A172 (cell line): ENCODE results near the gene ASB5. TPM values are rescaled to one million over a fixed set of nuclear protein-coding genes. Genes with fewer than 3 reads are reported as not detected.
"Not testable (repeated sequence)": the region's sequence is repeated elsewhere in the genome, so short reads cannot be mapped to it uniquely, and the experiment has no call there.

ENCODE experiments used
- DNase-seq: peaks from one replicate; pipeline ENCODE4 v3.0.0-alpha.2; 2015; ENCODE audit warnings: low spot score
- total RNA-seq: library from RNA; depleted of rRNA; stranded (reverse); fragments of >200 nt; shearing (Covaris generic); gene quantifications from 2 replicates; pipeline ENCODE4 v1.2.3, GENCODE V29; 2014

Gene ASB5
- total RNA-seq, 1 experiment from 2014 or later = 0.19 TPM

DNA sequence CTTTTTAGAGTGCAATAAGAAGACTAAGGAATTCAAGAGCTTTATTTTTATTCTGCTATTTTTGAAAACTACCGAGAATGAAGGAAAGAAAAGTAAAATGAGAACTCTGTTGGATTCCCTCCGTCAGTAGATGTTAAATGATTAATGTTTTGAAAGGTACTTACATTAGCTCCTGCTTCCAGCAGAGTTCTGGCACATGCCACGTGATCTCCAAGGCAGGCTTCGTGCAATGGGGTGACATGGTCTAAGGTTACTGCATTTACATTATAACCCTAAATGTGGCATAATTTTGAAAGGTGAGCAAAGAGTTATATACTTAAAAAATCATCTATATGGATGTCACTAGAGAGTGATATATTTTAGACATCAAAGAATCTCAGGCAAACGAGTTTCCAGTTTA, 46.9 kb downstream of the ASB5 start:
- no peak for DNase-seq

DNA sequence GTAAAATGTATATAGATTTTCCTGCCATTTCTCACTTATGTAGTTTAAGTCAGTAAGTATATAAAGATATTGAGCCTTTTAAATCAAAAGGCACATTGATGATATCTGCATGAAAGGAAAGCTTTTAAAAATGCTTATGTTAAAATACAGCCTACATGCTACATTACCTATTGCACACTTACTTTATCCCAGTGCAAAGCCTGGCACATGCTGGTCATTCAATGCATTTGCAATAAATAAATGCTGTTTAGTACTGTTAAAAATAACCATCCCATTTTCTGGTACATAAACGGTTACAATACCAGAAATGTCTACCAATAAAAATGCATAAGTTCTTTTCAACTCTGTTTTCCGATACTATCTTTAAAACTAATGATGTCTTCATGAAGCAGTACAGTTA, 51.5 kb downstream of the ASB5 start:
- DNase-seq = no peak

- not testable (repeated sequence) for DNase-seq
Observed at GRCh38 chr4:176212351-176212750, 56.7 kb downstream of the ASB5 start.

- DNase-seq = no peak
Observed at GRCh38 chr4:176210579-176211296, 58.3 kb downstream of the ASB5 start.

DNA sequence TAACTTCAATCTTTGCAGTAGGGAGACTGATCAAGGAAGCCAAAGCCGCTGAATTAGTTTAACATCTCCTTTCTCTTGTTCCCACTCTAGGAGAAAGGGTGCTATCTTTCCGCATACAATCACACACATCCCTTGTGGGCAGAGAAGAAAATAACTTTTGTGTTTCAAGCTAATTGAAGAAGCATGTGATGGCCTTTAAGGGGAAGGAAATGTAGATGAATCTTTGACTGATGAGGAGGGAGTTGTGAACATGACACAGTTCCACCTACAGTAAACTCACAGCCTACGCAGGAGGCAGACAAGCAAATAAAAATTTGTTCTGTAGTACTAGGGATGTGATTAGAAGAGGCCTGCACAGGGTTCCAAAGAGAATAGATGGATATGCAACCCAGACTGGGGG, 58.9 kb downstream of the ASB5 start:
- no peak for DNase-seq

- no peak for DNase-seq
Observed at GRCh38 chr4:176209535-176209934, 59.5 kb downstream of the ASB5 start.

- DNase-seq = peak; percentile 12
Observed at GRCh38 chr4:176207839-176208238, 61.2 kb downstream of the ASB5 start.

GRCh38 chr4:176205299-176205698, 63.7 kb downstream of the ASB5 start:
- no peak for DNase-seq

DNA sequence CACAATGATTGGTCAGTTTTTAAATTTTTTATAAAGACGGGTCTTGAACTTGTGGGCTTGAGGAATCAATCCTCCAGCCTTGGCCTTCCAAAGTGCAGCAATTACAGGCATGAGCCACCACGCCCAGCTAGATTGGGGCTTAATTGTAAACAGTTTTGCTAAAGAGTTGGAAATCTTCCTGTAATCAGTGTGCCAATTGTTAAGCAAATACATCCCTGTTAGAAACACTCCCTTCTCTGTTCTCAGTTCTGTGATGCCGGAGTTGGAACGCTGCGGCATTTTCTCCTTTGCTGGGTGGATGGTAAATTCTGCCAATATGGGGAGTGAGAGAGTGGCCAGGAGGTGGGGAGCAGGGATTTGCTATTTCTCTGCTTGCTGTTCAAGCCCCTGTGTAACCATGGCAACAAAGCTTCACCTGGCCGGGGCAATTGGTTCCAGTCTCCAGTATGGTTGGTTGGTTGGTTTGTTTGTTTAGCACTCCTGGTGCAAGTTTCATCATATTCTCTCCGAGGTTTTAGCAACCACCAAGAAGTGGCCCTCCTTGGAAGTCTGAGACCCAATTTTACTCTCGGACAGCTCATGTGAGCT, 70.6 kb downstream of the ASB5 start:
- DNase-seq = no peak

- DNase-seq = peak; percentile 78
Observed at GRCh38 chr4:176195184-176195978, 73.6 kb downstream of the ASB5 start, which contains the start of gene SPATA4. Gene SPATA4, minus strand, starts transcription at chr4:176195585. Its CDS starts 23 bp downstream, at chr4:176195562.

DNA sequence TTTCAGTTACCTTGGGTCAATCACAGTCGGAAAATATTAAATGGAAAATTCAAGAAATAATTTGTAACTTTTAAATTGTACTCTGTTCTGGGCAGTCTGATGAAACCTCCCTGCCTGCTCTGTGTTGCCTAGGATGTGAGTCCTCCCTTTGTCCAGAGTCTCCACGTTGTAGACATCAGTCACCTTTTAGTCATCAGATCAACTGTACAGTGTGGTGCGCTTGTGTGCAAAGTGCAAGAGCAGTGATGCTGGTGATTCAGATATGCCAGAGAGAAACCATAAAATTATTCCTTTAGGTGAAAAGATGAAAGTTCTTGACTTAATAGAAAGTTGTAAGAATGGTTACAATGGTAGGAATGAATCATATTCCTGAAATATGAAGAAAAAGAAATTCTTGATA, 75.1 kb downstream of the ASB5 start:
- DNase-seq = no peak

- no peak for DNase-seq
Observed at GRCh38 chr4:176193126-176193525, 75.9 kb downstream of the ASB5 start.

- DNase-seq = peak; percentile 28
Observed at GRCh38 chr4:176191974-176192373, 77.0 kb downstream of the ASB5 start.

DNA sequence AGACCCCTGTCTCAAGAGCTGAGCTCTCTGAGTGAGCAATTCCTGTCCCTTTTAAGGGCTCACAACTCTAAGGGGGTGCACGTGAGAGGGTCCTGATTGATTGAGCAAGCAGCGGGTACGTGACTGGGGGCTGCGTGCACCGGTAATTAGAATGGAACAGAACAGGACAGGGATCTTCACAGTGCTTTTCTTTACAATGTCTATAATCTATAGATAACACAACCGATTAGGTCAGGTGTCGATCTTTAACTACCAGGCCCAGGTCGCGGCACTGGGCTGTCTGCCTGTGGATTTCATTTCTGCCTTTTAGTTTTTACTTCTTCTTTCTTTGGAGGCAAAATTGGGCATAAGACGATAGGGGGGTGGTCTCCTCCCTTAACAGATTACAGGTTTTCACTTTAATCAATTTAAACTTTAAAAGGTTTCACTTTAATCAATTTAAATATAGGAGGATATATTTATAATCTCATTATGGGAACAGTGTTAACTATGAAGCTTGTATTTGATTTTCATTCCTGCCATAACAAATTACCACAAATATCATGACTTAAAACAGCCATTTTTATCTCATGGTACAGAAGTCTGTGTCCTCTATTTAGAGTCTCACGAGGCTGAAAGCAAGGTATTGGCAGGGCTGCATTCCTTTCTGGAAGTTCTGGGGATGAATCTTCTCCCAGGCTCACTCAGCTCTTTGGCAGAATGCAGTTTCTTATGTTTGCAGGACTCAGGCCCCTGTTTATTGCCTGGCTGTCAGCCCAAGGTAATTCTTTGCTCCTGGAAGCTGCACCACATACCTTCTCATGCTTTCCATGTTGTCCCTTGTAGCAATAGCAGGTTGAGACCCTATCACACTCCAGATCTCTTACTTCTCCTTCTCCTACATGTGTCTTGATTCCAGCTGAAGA, 78.9 kb downstream of the ASB5 start:
- no peak for DNase-seq

- DNase-seq = no peak
Observed at GRCh38 chr4:176188654-176189053, 80.4 kb downstream of the ASB5 start.

- no peak for DNase-seq
Observed at GRCh38 chr4:176187624-176188023, 81.4 kb downstream of the ASB5 start.

DNA sequence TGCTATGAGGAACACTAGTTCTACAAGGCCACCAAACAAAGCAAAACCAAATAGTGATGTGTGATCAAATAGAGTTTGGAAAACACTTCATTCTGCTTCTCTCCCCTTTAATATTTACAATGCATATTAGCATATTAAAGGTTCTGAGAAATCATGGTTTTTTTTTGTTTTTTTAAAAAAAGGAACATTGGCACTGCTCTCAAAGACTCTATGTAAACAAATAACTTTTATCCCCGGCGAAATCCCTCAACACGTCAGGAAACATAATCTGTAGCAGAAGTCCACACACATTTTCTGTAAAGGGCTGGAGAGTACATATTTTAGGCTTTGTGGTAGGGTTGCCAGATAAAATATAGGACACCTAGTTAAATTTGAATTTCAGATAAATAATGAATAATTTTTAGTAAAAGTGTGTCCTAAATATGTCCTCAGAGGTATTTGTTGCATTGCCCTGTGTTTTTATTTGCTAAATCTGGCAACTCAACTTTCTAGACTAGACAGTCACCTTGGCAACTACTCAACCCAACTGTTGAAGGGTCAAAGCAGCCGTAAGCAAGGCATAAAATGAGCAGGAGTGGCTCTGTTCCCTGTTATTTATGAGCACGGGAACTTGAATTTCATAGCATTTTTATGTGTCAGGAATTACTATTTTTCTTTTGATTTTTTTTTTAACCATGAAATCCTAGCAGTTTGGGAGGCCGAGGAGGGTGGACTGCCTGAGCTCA, 82.2 kb downstream of the ASB5 start:
- no peak for DNase-seq

DNA sequence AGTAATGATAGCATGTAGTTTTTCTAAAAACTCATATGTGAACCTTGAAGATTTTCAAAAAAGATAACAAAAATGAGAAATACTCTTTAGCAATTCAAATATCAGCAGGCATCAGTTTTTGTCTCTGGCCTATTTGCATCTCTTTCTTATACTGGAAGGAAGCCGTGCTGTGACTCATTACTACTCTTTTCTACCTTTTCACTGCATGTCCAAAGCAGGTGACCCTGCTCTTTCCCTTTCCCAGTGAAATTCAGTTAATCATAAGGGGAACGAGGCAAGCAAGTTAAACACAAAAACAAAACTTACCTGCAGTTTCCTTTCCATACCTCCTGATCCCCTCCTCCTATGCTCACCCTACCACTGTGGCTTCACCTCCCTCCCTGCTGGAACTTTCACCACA, 83.0 kb downstream of the ASB5 start:
- DNase-seq = no peak

DNA sequence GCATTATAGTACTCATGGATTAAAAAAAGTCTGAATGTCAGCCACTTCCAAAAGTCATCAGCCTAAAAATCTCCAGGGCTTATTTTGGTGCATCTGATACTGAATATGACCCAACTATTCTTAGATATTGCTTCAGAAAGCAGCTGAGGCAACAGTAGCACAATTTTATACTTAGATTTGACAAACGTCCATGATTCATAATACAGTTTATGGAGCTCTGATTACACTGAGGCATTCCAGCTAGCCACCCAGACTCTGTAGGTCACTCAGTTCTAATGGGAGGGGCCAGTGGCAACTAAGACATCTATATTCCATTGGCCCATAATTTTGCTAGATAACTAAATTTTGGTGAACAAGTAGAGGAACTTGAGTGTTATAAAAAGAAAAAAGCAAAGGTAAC, 84.0 kb downstream of the ASB5 start:
- DNase-seq = peak; percentile 8
